ENCODE measurements around the gene POTEG. TPM values are rescaled to one million over a fixed set of nuclear protein-coding genes. Genes with fewer than 3 reads are reported as not detected.
"Not testable (repeated sequence)": the region's sequence is repeated elsewhere in the genome, so short reads cannot be mapped to it uniquely, and the experiment has no call there.

The POTEG gene
- total RNA-seq, 1 donor from 2014 or later, result not detected

GRCh38 chr14:19374451-19374903 lies 59.7 kb downstream of the POTEG start:
- H3K27ac ChIP-seq (ENCODE audit: low read depth, low read length); H3K9me3 ChIP-seq (ENCODE audit: control insufficient read depth in 3 of 3, low read length in 3 of 3); H3K36me3 ChIP-seq (ENCODE audit: control insufficient read depth in 3 of 3, insufficient read depth in 3 of 3, low read length in 3 of 3); H3K9ac ChIP-seq (ENCODE audit: low read depth in 1 of 3, low read length in 3 of 3); H3K4me3 ChIP-seq (ENCODE audit: low read length in 3 of 3); H3K27me3 ChIP-seq (ENCODE audit: control insufficient read depth in 3 of 3, insufficient read depth in 3 of 3, low read length in 3 of 3); H3K4me1 ChIP-seq (ENCODE audit: control insufficient read depth in 3 of 3, insufficient read depth in 3 of 3, low read length in 3 of 3): not testable (repeated sequence)

- H3K27ac ChIP-seq (ENCODE audit: low read depth, low read length); H3K4me3 ChIP-seq (ENCODE audit: low read length in 3 of 3); H3K27me3 ChIP-seq (ENCODE audit: control insufficient read depth in 3 of 3, insufficient read depth in 3 of 3, low read length in 3 of 3); H3K4me1 ChIP-seq (ENCODE audit: control insufficient read depth in 3 of 3, insufficient read depth in 3 of 3, low read length in 3 of 3); H3K9ac ChIP-seq (ENCODE audit: low read depth in 1 of 3, low read length in 3 of 3); H3K9me3 ChIP-seq (ENCODE audit: control insufficient read depth in 3 of 3, low read length in 3 of 3); H3K36me3 ChIP-seq (ENCODE audit: control insufficient read depth in 3 of 3, insufficient read depth in 3 of 3, low read length in 3 of 3): not testable (repeated sequence)
These were observed 61.2 kb downstream of the POTEG start for GRCh38 chr14:19372813-19373500.

GRCh38 chr14:19371767-19372166 lies 62.4 kb downstream of the POTEG start:
- H3K9ac ChIP-seq (ENCODE audit: low read depth in 1 of 3, low read length in 3 of 3); H3K9me3 ChIP-seq (ENCODE audit: control insufficient read depth in 3 of 3, low read length in 3 of 3); H3K4me3 ChIP-seq (ENCODE audit: low read length in 3 of 3); H3K27ac ChIP-seq (ENCODE audit: low read depth, low read length); H3K4me1 ChIP-seq (ENCODE audit: control insufficient read depth in 3 of 3, insufficient read depth in 3 of 3, low read length in 3 of 3); H3K36me3 ChIP-seq (ENCODE audit: control insufficient read depth in 3 of 3, insufficient read depth in 3 of 3, low read length in 3 of 3); H3K27me3 ChIP-seq (ENCODE audit: control insufficient read depth in 3 of 3, insufficient read depth in 3 of 3, low read length in 3 of 3): not testable (repeated sequence)

GRCh38 chr14:19362803-19363202 lies 71.3 kb downstream of the POTEG start:
- H3K36me3 ChIP-seq (ENCODE audit: control insufficient read depth in 3 of 3, insufficient read depth in 3 of 3, low read length in 3 of 3); H3K9ac ChIP-seq (ENCODE audit: low read depth in 1 of 3, low read length in 3 of 3); H3K4me1 ChIP-seq (ENCODE audit: control insufficient read depth in 3 of 3, insufficient read depth in 3 of 3, low read length in 3 of 3); H3K9me3 ChIP-seq (ENCODE audit: control insufficient read depth in 3 of 3, low read length in 3 of 3); H3K27ac ChIP-seq (ENCODE audit: low read depth, low read length); H3K4me3 ChIP-seq (ENCODE audit: low read length in 3 of 3); H3K27me3 ChIP-seq (ENCODE audit: control insufficient read depth in 3 of 3, insufficient read depth in 3 of 3, low read length in 3 of 3): not testable (repeated sequence)

GRCh38 chr14:19362323-19362722 lies 71.8 kb downstream of the POTEG start:
- H3K27me3 ChIP-seq (ENCODE audit: control insufficient read depth in 3 of 3, insufficient read depth in 3 of 3, low read length in 3 of 3); H3K9ac ChIP-seq (ENCODE audit: low read depth in 1 of 3, low read length in 3 of 3); H3K27ac ChIP-seq (ENCODE audit: low read depth, low read length): not testable (repeated sequence)

GRCh38 chr14:19361636-19362253 lies 72.4 kb downstream of the POTEG start:
- H3K36me3 ChIP-seq (ENCODE audit: control insufficient read depth in 3 of 3, insufficient read depth in 3 of 3, low read length in 3 of 3); H3K27me3 ChIP-seq (ENCODE audit: control insufficient read depth in 3 of 3, insufficient read depth in 3 of 3, low read length in 3 of 3); H3K27ac ChIP-seq (ENCODE audit: low read depth, low read length); H3K9ac ChIP-seq (ENCODE audit: low read depth in 1 of 3, low read length in 3 of 3); H3K4me3 ChIP-seq (ENCODE audit: low read length in 3 of 3); H3K9me3 ChIP-seq (ENCODE audit: control insufficient read depth in 3 of 3, low read length in 3 of 3); H3K4me1 ChIP-seq (ENCODE audit: control insufficient read depth in 3 of 3, insufficient read depth in 3 of 3, low read length in 3 of 3): not testable (repeated sequence)

More at GRCh38 chr14:19362323-19362722, 71.8 kb downstream of the POTEG start:
- H3K36me3 ChIP-seq (ENCODE audit: control insufficient read depth in 3 of 3, insufficient read depth in 3 of 3, low read length in 3 of 3); H3K4me1 ChIP-seq (ENCODE audit: control insufficient read depth in 3 of 3, insufficient read depth in 3 of 3, low read length in 3 of 3); H3K4me3 ChIP-seq (ENCODE audit: low read length in 3 of 3); H3K9me3 ChIP-seq (ENCODE audit: control insufficient read depth in 3 of 3, low read length in 3 of 3): not testable (repeated sequence)

GRCh38 chr14:19360937-19361635 lies 73.1 kb downstream of the POTEG start:
- H3K4me1 ChIP-seq (ENCODE audit: control insufficient read depth in 3 of 3, insufficient read depth in 3 of 3, low read length in 3 of 3); H3K36me3 ChIP-seq (ENCODE audit: control insufficient read depth in 3 of 3, insufficient read depth in 3 of 3, low read length in 3 of 3); H3K9ac ChIP-seq (ENCODE audit: low read depth in 1 of 3, low read length in 3 of 3); H3K27me3 ChIP-seq (ENCODE audit: control insufficient read depth in 3 of 3, insufficient read depth in 3 of 3, low read length in 3 of 3); H3K4me3 ChIP-seq (ENCODE audit: low read length in 3 of 3); H3K27ac ChIP-seq (ENCODE audit: low read depth, low read length); H3K9me3 ChIP-seq (ENCODE audit: control insufficient read depth in 3 of 3, low read length in 3 of 3): not testable (repeated sequence)

Small RNAs within 50 kb of the gene (small RNA-seq; reads per million reads assigned to genes)
- gene RNU6-1268P, result not detected

All from skeletal muscle tissue (tissue), 5 donors.